GM12864 (cell line): ENCODE measurements around the gene KPNA4.
"Not testable (repeated sequence)": the region's sequence is repeated elsewhere in the genome, so short reads cannot be mapped to it uniquely, and the experiment has no call there.

ENCODE experiments used
- DNase-seq: peaks from one replicate; pipeline ENCODE4 v3.0.0-alpha.2; 2011; ENCODE audit warnings: low read depth
- H3K4me3 ChIP-seq: 2 replicates; pipeline ENCODE4 v1.5.1; 2011; ENCODE audit warnings: mild to moderate bottlenecking, low read depth, low read length, control low read depth
- CTCF ChIP-seq: IDR thresholded peaks from 2 replicates; pipeline ENCODE4 v1.5.1; 2011; ENCODE audit warnings: low read depth, mild to moderate bottlenecking, moderate library complexity, low read length, control low read depth, inconsistent platforms; ENCODE audit errors: missing control alignments

KPNA4 gene

GRCh38 chr3:160583451-160583850 lies 18.1 kb upstream of the KPNA4 start:
- TF ChIP-seq CTCF, result no peak
- no peak for DNase-seq
- no peak overlapping the region for H3K4me3 ChIP-seq

GRCh38 chr3:160580938-160581337 lies 15.6 kb upstream of the KPNA4 start:
- DNase-seq, result no peak
- no peak overlapping the region for H3K4me3 ChIP-seq
- TF ChIP-seq CTCF, result no peak

GRCh38 chr3:160577556-160578195 lies 12.3 kb upstream of the KPNA4 start:
- DNase-seq, result no peak
- no peak for TF ChIP-seq CTCF
- H3K4me3 ChIP-seq, result no peak overlapping the region

DNA sequence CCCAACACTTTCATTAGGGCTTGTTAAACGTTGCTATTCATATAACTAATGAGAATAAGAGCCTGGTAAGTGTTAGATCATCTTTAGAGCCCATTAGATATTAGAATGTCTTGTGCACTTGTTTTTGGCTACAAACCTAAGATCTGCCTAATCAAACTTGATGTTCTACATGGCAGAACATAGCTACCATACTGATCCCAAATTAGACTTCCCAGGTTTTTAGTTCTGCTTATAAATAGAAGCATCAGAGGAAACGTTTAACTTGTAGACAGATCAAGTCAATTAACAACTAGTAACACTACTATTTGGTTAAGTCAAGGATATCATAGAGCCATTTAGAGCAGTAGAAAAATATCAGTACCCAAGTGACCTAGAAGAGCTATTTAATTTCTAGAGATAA lies 11.7 kb upstream of the KPNA4 start:
- TF ChIP-seq CTCF, result no peak
- H3K4me3 ChIP-seq, result no peak overlapping the region
- DNase-seq, result no peak

- DNase-seq, result no peak
- no peak for TF ChIP-seq CTCF
- H3K4me3 ChIP-seq, result no peak overlapping the region
Observed at GRCh38 chr3:160576621-160577020, 11.2 kb upstream of the KPNA4 start.

DNA sequence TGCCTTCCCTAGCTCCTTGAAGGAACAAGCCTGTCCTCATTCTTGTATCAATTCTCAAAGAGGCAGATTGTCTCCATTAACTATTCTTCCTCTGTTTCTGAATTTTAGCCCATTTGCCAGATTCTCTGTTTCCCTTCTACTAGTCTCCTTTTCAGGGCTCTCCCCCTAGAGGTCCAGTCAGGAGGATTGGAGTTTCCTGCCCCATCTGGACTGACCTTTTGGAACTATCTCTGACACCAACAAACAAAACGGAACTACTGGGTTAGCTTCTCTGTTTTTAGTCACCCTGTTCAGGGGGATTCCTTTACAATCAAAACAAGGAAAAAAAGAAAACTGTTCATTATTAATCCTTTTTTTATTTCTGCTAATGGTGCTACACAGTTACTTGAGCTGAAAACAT lies 10.2 kb upstream of the KPNA4 start:
- no peak for TF ChIP-seq CTCF
- no peak overlapping the region for H3K4me3 ChIP-seq
- DNase-seq, result no peak

DNA sequence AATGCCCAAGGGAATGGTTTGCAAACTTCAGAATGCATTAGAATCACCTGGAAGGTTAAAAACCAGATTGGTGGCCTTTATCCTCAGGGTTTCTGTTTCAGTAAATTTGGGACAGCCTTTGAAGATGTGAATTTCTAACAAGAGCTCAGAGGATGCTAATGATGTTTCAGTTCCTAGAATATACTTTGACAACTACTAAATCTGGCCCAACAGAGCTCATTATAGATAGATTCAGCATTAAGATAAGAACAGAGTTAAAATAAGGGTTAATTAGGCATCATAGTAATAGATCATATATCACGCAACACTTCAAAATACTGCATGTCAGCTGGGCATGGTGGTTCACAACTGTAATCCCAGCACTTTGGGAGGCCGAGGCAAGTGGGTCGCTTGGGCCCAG lies 9.3 kb upstream of the KPNA4 start:
- TF ChIP-seq CTCF, result no peak

GRCh38 chr3:160573955-160574525 lies 8.7 kb upstream of the KPNA4 start:
- DNase-seq, H3K4me3 ChIP-seq: not testable (repeated sequence)

More for the DNA sequence above, 9.3 kb upstream of the KPNA4 start:
- H3K4me3 ChIP-seq, result no peak overlapping the region
- DNase-seq, result no peak
